Suprapubic skin (tissue), 3 donors: Measurements from ENCODE around the gene PPP1R37.

ENCODE experiments used
- CTCF ChIP-seq, 2 donors: fragments of 200-600 bp in 1 of 2; fragments of 450-650 bp in 1 of 2; sonication (generic) in 1 of 2; IDR thresholded peaks; one replicate each; pipeline ENCODE4 v1.5.1; 2016 to 2019; ENCODE audit warnings: antibody characterized with exemption in 2 of 2, mild to moderate bottlenecking in 1 of 2, moderate library complexity in 1 of 2
- POLR2A ChIP-seq, 2 donors: fragments of 450-650 bp; IDR thresholded peaks; one replicate each; pipeline ENCODE4 v1.6.1; 2017; ENCODE audit warnings: antibody characterized with exemption in 2 of 2, mild to moderate bottlenecking in 2 of 2, moderate library complexity in 2 of 2

- TF ChIP-seq CTCF (IDR thresholded peaks at IDR 0.05) (no peak), POLR2A (IDR thresholded peaks at IDR 0.05) (no peak)
Measured at GRCh38 chr19:45144431-45145269, 51.7 kb downstream of the PPP1R37 start.
